Effector memory CD4-positive, alpha-beta T cell (primary cell): ENCODE results near the gene ST7L.
"Not testable (repeated sequence)": the region's sequence is repeated elsewhere in the genome, so short reads cannot be mapped to it uniquely, and the experiment has no call there.

Source experiments
- DNase-seq, 3 donors: peaks; one replicate each; pipeline ENCODE4 v3.0.0-alpha.2; 2020
- H3K27ac ChIP-seq: 2 replicates; pipeline ENCODE4 v1.7.0; 2013; ENCODE audit warnings: mild to moderate bottlenecking, low read length, moderate library complexity; ENCODE audit not compliant: insufficient read depth, poor library complexity, severe bottlenecking
- H3K27me3 ChIP-seq: replicated peaks from 2 replicates; pipeline ENCODE4 v1.7.0; 2013; ENCODE audit warnings: mild to moderate bottlenecking, low read length; ENCODE audit not compliant: insufficient read depth, control insufficient read depth, poor library complexity, severe bottlenecking
- H3K36me3 ChIP-seq: 2 replicates; pipeline ENCODE4 v1.7.0; 2013; ENCODE audit warnings: mild to moderate bottlenecking, low read length, moderate library complexity; ENCODE audit not compliant: control insufficient read depth, insufficient read depth
- H3K4me1 ChIP-seq: 2 replicates; pipeline ENCODE4 v1.7.0; 2013; ENCODE audit warnings: low read length, mild to moderate bottlenecking; ENCODE audit not compliant: control insufficient read depth, insufficient read depth, poor library complexity, severe bottlenecking
- H3K4me3 ChIP-seq: 2 replicates; pipeline ENCODE4 v1.7.0; 2013; ENCODE audit warnings: low read length, low read depth, mild to moderate bottlenecking; ENCODE audit not compliant: insufficient read depth, poor library complexity, severe bottlenecking
- H3K9me3 ChIP-seq: 2 replicates; pipeline ENCODE4 v1.7.0; 2013; ENCODE audit warnings: mild to moderate bottlenecking, low read length, moderate library complexity; ENCODE audit not compliant: control insufficient read depth

The ST7L gene

GRCh38 chr1:112486063-112486462, 132.9 kb downstream of the ST7L start:
- not testable (repeated sequence) for H3K27me3 ChIP-seq, H3K9me3 ChIP-seq, H3K27ac ChIP-seq, H3K36me3 ChIP-seq, DNase-seq, H3K4me3 ChIP-seq, H3K4me1 ChIP-seq

- Histone ChIP-seq H3K4me1 (no peaks in the 10 kb centered on the region), H3K36me3 (no peaks in the 10 kb centered on the region), H3K9me3 (peaks cover 10% of the 10 kb centered on the region), H3K27ac (no peak overlapping the region), H3K4me3 (no peak overlapping the region), H3K27me3 (no peaks in the 10 kb centered on the region)
- no peak for DNase-seq
Measured at GRCh38 chr1:112478314-112478713, 140.6 kb downstream of the ST7L start.

GRCh38 chr1:112477550-112477949, 141.4 kb downstream of the ST7L start:
- Histone ChIP-seq H3K4me1 (no peaks in the 10 kb centered on the region), H3K9me3 (peaks cover 10% of the 10 kb centered on the region), H3K27me3 (no peaks in the 10 kb centered on the region), H3K27ac (no peak overlapping the region), H3K4me3 (no peak overlapping the region), H3K36me3 (no peaks in the 10 kb centered on the region)
- DNase-seq: no peak
